ENCODE results near the gene ZNF610.

The ZNF610 gene

GRCh38 chr19:52397310-52398080 is 61.5 kb downstream of the ZNF610 start, which contains the start of gene ZNF528:
ZNF528 (plus strand) TSS chr19:52397849; CDS start chr19:52402014, 4,165 bp downstream.
- DNase-seq (ENCODE audit: low spot score): peak; percentile 78

GRCh38 chr19:52398081-52398441 is 62.0 kb downstream of the ZNF610 start:
- peak; percentile 2 for DNase-seq (ENCODE audit: low spot score)

GRCh38 chr19:52410276-52410675 is 74.2 kb downstream of the ZNF610 start:
- no peak for DNase-seq (ENCODE audit: low spot score)

- DNase-seq (ENCODE audit: low spot score): no peak
These were observed 79.7 kb downstream of the ZNF610 start for GRCh38 chr19:52415711-52416110.
